Tibial nerve (tissue), 4 donors: ENCODE data around the gene MIP. TPM values are rescaled to one million over a fixed set of nuclear protein-coding genes. Genes with fewer than 3 reads are reported as not detected.

Experiments used
- DNase-seq, 2 donors: peaks; one replicate each; pipeline ENCODE4 v3.0.0-alpha.2; 2019; ENCODE audit warnings: low spot score in 2 of 2
- H3K27ac ChIP-seq, 4 donors: fragments of 200-600 bp; sonication (generic) in 3 of 4; one replicate each; pipeline ENCODE4 v1.5.1; 2017 to 2019; ENCODE audit warnings: mild to moderate bottlenecking in 1 of 4
- H3K27me3 ChIP-seq, 2 donors: fragments of 200-600 bp; sonication (generic) in 1 of 2; one replicate each; pipeline versions ENCODE4 v1.5.1 to v1.6.0; 2017 to 2019
- H3K36me3 ChIP-seq, 3 donors: fragments of 200-600 bp; sonication (generic); one replicate each; pipeline ENCODE4 v1.5.1; 2018 to 2019
- H3K4me1 ChIP-seq, 4 donors: fragments of 200-600 bp; sonication (generic) in 3 of 4; one replicate each; pipeline ENCODE4 v1.5.1; 2017 to 2019
- H3K4me3 ChIP-seq, 4 donors: fragments of 200-600 bp; sonication (generic) in 3 of 4; one replicate each; pipeline ENCODE4 v1.5.1; 2017 to 2019; ENCODE audit warnings: mild to moderate bottlenecking in 1 of 4, moderate library complexity in 1 of 4
- H3K9me3 ChIP-seq, 4 donors: fragments of 200-600 bp; sonication (generic) in 3 of 4; one replicate each; pipeline ENCODE4 v1.5.1; 2017 to 2019
- EP300 ChIP-seq, 2 donors: sonication (generic); formaldehyde crosslinking; IDR thresholded peaks; one replicate each; pipeline ENCODE4 v1.6.1; 2017; ENCODE audit warnings: antibody characterized with exemption in 2 of 2, mild to moderate bottlenecking in 1 of 2
- POLR2A ChIP-seq, 2 donors: fragments of 450-650 bp; IDR thresholded peaks; one replicate each; pipeline ENCODE4 v1.6.1; 2017; ENCODE audit warnings: antibody characterized with exemption in 2 of 2, mild to moderate bottlenecking in 2 of 2, moderate library complexity in 2 of 2
- WGBS, 2 donors: methylation state at CpG; one replicate each; pipeline ENCODE4 v1.1.5; 2018; 5-methylcytosine and 5-hydroxymethylcytosine counted together
- total RNA-seq, 4 donors: library from RNA; depleted of rRNA; stranded (reverse); fragments of >200 nt; gene quantifications; one replicate each; pipeline ENCODE4 v1.1.0, GENCODE V29; 2016
- TF ChIP-seq, protein P1 (sequence below), 5 experiments: fragments of 200-600 bp in 3 of 5; fragments of 450-650 bp in 2 of 5; sonication (generic) in 3 of 5; IDR thresholded peaks; one replicate each; pipeline ENCODE4 v1.5.1; 2016 to 2019; ENCODE audit warnings: antibody characterized with exemption in 5 of 5, mild to moderate bottlenecking in 3 of 5, moderate library complexity in 2 of 5

The MIP gene
- total RNA-seq, 4 donors from 2014 or later: not detected

DNA sequence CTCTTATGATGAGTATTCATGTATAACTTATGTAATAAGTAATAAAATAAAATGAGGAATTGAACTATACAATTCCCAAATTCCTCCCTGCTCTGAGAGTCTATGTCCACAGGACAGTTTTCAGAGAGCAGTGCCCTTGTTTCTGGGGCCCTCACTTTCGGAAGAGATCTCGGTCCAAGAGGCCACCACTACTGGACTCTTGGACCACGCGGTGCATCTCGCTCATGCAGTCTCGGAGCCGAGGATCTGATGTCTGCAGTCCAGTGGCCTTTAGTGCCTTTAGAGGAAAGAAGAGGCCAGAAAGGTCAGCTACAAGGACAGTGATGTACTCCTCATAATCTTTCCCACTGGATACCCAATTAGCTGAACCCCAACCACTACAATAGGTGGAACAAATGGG, 25.2 kb upstream of the MIP start:
- Histone ChIP-seq H3K36me3 (peaks cover 0 to 3% (median 0%) of the 10 kb centered on the region in 3 donors), H3K4me1 (no peaks in the 10 kb centered on the region), H3K4me3 (no peak overlapping the region), H3K9me3 (no peaks in the 10 kb centered on the region), H3K27me3 (no peaks in the 10 kb centered on the region), H3K27ac (no peak overlapping the region)
- DNase-seq: no peak
- TF ChIP-seq EP300 (IDR thresholded peaks at IDR 0.05): no peak
- TF ChIP-seq, protein P1, sequence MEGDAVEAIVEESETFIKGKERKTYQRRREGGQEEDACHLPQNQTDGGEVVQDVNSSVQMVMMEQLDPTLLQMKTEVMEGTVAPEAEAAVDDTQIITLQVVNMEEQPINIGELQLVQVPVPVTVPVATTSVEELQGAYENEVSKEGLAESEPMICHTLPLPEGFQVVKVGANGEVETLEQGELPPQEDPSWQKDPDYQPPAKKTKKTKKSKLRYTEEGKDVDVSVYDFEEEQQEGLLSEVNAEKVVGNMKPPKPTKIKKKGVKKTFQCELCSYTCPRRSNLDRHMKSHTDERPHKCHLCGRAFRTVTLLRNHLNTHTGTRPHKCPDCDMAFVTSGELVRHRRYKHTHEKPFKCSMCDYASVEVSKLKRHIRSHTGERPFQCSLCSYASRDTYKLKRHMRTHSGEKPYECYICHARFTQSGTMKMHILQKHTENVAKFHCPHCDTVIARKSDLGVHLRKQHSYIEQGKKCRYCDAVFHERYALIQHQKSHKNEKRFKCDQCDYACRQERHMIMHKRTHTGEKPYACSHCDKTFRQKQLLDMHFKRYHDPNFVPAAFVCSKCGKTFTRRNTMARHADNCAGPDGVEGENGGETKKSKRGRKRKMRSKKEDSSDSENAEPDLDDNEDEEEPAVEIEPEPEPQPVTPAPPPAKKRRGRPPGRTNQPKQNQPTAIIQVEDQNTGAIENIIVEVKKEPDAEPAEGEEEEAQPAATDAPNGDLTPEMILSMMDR (IDR thresholded peaks at IDR 0.05): no peak
- TF ChIP-seq POLR2A (IDR thresholded peaks at IDR 0.05): no peak
- 82 to 87% methylated on average over 7 of the region's 7 CpGs for WGBS, 2 donors

DNA sequence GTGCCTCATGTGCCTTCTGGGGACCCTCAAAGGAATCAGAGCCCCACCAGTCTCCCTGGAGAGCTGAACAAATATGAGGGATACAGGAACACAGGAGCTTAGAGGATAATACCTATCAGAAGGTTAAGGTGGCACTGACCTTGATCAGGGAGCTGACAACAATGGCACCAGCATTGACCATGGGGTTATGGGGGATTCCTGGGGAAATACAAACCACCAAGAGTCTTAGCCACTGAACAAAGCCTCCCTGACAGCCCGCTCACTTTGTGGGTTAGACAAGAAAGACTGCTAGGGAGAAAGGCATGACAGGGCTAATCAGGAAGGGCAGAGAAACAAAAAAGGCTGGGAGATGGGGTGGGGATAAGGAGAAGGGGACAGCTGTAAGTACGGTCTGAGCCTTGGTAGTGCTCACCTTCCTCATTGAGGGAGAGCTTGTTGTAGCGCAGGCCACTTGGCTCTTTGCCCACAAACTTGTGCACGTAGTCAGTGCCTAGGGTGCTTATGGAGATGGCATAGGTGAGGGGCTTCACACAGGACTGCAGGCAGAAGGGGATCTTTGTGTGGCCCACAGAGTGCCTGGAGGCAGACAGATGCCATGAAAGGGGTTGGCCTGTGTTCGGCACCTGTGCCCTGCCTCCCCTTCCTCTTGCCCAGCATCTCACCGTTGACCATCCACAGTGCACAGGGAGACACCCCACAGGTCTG, 23.2 kb upstream of the MIP start:
- H3K4me1 ChIP-seq: no peaks in the 10 kb centered on the region
- no peak for DNase-seq
- no peaks in the 10 kb centered on the region for H3K27me3 ChIP-seq
- no peak overlapping the region for H3K4me3 ChIP-seq
- no peak overlapping the region for H3K27ac ChIP-seq
- 82 to 90% methylated on average over 6 of the region's 6 CpGs for WGBS, 2 donors
- peaks cover 0 to 19% (median 0%) of the 10 kb centered on the region in 3 donors for H3K36me3 ChIP-seq
- no peaks in the 10 kb centered on the region for H3K9me3 ChIP-seq
- TF ChIP-seq EP300 (IDR thresholded peaks at IDR 0.05) (no peak), POLR2A (IDR thresholded peaks at IDR 0.05) (no peak)
- TF ChIP-seq, protein P1 (IDR thresholded peaks at IDR 0.05): no peak

DNA sequence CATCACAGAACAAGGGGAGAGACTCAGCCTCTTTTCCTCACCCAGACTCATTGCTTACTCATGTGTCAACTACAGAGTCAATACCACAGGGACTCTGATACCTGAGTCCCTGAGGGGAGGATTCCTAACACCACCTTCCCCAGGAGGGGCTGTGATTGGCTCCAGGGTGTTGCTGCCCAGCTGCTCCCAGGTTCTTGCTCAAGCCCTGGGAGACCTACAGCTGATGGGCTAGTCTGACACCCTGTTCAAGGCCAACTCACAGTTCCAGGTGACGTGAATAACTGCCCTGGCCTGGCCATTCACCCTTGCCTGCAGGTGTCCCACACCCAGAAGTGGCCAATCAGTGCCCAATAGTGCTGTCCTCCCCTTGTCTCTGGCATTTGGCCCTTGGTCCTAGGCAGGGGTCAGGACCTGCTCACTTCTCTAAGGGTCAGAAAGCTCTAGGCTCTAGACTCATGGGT, 22.5 kb upstream of the MIP start:
- WGBS, 2 donors: 86% methylated on average over 1 of the region's 1 CpG; no CpG with 5 or more reads in 1 of the 2 donors
- no peaks in the 10 kb centered on the region for H3K9me3 ChIP-seq
- no peak for TF ChIP-seq POLR2A (IDR thresholded peaks at IDR 0.05)
- no peak for TF ChIP-seq EP300 (IDR thresholded peaks at IDR 0.05)
- TF ChIP-seq, protein P1 (IDR thresholded peaks at IDR 0.05): no peak
- no peaks in the 10 kb centered on the region for H3K4me1 ChIP-seq
- no peak overlapping the region for H3K27ac ChIP-seq
- peaks cover 0 to 19% (median 0%) of the 10 kb centered on the region in 3 donors for H3K36me3 ChIP-seq
- no peak overlapping the region for H3K4me3 ChIP-seq
- no peaks in the 10 kb centered on the region for H3K27me3 ChIP-seq
- DNase-seq: no peak

DNA sequence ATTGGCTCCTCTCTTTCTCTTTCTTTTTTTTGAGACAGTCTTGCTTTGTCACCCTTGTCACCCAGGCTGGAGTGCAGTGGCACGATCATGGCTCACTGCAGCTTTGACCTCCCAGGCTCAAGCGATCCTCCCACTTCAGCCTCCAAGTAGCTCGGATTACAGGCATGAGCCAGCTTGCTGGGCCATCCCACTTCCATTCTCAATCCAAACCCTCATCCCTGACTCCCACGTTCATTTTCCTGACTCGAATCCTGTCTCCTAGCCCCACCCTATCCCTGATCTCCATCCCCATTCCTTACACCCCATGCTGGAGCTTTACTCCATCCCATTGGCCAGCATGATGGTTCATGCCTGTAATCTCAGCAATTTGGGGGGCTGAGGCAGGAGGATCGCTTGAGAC, 21.7 kb upstream of the MIP start:
- TF ChIP-seq, protein P1 (IDR thresholded peaks at IDR 0.05): no peak
- no peak for TF ChIP-seq POLR2A (IDR thresholded peaks at IDR 0.05)
- TF ChIP-seq EP300 (IDR thresholded peaks at IDR 0.05): no peak
- Histone ChIP-seq H3K36me3 (peaks cover 0 to 26% (median 0%) of the 10 kb centered on the region in 3 donors), H3K9me3 (no peaks in the 10 kb centered on the region), H3K27me3 (no peaks in the 10 kb centered on the region), H3K4me3 (no peak overlapping the region), H3K4me1 (peaks cover 0 to under 1% (median 0%) of the 10 kb centered on the region in 4 donors), H3K27ac (no peak overlapping the region)
- 64 to 65% methylated on average over 6 of the region's 6 CpGs for WGBS, 2 donors
- DNase-seq: no peak

DNA sequence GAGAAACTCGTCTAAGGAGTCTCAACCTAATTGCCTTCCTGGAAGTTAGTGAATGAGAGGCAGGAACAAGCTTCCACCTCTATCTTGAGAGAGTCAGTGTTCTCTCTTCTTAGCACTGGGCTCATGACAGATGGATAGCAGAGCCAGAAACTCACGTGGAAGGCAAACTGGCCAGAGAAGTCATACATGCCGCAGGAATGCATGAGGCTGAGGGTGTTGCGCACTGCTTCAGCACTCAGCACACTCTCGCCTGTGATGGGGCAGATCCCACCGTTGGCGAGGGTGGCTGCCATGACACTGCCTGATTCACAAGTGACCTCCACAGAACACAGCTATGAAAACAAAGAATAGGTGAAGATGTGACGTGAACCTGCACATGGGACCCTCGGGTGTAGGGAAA, 19.9 kb upstream of the MIP start:
- no peak overlapping the region for H3K4me3 ChIP-seq
- no peaks in the 10 kb centered on the region for H3K9me3 ChIP-seq
- WGBS, 2 donors: 88 to 89% methylated on average over 9 of the region's 9 CpGs
- H3K36me3 ChIP-seq: peaks cover 0 to 26% (median 0%) of the 10 kb centered on the region in 3 donors
- H3K27ac ChIP-seq: no peak overlapping the region
- no peaks in the 10 kb centered on the region for H3K27me3 ChIP-seq
- H3K4me1 ChIP-seq: peaks cover 0 to 13% (median 4%) of the 10 kb centered on the region in 4 donors
- TF ChIP-seq, protein P1 (IDR thresholded peaks at IDR 0.05): no peak
- no peak for TF ChIP-seq EP300 (IDR thresholded peaks at IDR 0.05)
- no peak for TF ChIP-seq POLR2A (IDR thresholded peaks at IDR 0.05)
- DNase-seq: no peak
